Measurements from ENCODE around the gene ATP4B. TPM values are rescaled to one million over a fixed set of nuclear protein-coding genes. Genes with fewer than 3 reads are reported as not detected.

ATP4B gene
- total RNA-seq, 1 experiment from 2014 or later = not detected

DNA sequence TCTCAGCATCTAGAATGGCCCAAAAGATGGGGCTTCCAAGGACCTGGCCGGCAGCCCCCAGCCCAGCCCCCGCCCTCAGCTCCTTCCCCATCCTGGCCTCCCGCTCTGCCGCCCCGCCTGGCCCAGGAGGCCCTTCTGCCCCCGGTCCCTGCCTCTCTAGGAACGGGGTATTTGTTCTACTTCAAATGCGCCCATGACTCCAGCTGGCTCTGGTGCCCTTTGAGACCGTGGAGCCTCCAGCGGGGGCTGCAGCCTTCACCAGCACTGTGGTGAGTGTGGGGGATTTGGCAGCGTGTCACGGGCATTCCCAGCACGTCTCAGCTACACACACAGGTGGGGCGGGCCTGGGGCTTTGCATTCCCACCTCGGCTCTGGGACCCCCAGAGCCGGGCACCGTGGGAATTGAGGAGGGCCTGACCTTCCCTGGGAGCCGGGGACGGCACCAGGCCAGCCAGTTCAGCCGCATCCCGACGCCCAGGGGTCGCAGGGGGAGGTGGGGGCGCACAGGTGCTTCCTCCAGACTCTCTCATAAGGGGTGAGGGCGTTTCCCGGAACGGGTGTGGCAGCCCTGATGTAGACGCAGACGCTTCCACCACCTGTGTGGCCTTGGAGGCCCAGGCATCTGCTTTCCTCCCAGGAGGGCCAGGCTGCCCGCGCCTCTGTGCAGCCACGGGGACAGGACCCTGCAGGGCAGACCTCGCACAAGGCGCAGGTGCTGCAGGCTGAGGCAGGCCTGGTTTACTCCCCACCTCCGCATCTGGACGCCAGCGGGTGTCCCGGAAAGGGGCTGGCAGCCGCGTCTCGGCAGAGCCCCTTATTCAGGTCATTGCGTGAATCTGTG lies 947 bp downstream of the ATP4B start:
- DNase-seq (ENCODE audit: low read depth, low spot score) (no peak), ATAC-seq (no peak)
- ChIA-PET CTCF (no interaction called here), POLR2A (no interaction called here)
- no peaks in the 10 kb centered on the region for H3K9me3 ChIP-seq (ENCODE audit: control insufficient read depth, insufficient read depth, low read depth, low read length)
- intact Hi-C loops (cut with micrococcal nuclease; ENCODE audit: unreplicated experiment) = no loop called here
- no peaks in the 10 kb centered on the region for H3K4me1 ChIP-seq (ENCODE audit: control insufficient read depth, insufficient read depth, low read length)
- in situ Hi-C loops (cut with HindIII; ENCODE audit: low pct_unique_long_range_greater_than_20kb, low sequenced_read_pairs) = no loop called here
- BruUV-seq (replicated peaks) = no TSS peak
- no peak overlapping the region for H3K27ac ChIP-seq (ENCODE audit: low read length)
- TF ChIP-seq TCF7L2 (IDR thresholded peaks at IDR 0.05; ENCODE audit: low read depth, low read length) (no peak), SIN3A (IDR thresholded peaks at IDR 0.05; ENCODE audit: borderline replicate concordance, insufficient read depth, low read depth, low read length) (no peak), POLR2AphosphoS5 (IDR thresholded peaks at IDR 0.05; ENCODE audit: low read depth, low read length) (no peak)
- TF ChIP-seq, protein P1, sequence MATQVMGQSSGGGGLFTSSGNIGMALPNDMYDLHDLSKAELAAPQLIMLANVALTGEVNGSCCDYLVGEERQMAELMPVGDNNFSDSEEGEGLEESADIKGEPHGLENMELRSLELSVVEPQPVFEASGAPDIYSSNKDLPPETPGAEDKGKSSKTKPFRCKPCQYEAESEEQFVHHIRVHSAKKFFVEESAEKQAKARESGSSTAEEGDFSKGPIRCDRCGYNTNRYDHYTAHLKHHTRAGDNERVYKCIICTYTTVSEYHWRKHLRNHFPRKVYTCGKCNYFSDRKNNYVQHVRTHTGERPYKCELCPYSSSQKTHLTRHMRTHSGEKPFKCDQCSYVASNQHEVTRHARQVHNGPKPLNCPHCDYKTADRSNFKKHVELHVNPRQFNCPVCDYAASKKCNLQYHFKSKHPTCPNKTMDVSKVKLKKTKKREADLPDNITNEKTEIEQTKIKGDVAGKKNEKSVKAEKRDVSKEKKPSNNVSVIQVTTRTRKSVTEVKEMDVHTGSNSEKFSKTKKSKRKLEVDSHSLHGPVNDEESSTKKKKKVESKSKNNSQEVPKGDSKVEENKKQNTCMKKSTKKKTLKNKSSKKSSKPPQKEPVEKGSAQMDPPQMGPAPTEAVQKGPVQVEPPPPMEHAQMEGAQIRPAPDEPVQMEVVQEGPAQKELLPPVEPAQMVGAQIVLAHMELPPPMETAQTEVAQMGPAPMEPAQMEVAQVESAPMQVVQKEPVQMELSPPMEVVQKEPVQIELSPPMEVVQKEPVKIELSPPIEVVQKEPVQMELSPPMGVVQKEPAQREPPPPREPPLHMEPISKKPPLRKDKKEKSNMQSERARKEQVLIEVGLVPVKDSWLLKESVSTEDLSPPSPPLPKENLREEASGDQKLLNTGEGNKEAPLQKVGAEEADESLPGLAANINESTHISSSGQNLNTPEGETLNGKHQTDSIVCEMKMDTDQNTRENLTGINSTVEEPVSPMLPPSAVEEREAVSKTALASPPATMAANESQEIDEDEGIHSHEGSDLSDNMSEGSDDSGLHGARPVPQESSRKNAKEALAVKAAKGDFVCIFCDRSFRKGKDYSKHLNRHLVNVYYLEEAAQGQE (IDR thresholded peaks at IDR 0.05; ENCODE audit: insufficient read depth in 1 of 2, low read depth in 2 of 2, low read length in 1 of 2) = no peak
- TF ChIP-seq, protein P2, sequence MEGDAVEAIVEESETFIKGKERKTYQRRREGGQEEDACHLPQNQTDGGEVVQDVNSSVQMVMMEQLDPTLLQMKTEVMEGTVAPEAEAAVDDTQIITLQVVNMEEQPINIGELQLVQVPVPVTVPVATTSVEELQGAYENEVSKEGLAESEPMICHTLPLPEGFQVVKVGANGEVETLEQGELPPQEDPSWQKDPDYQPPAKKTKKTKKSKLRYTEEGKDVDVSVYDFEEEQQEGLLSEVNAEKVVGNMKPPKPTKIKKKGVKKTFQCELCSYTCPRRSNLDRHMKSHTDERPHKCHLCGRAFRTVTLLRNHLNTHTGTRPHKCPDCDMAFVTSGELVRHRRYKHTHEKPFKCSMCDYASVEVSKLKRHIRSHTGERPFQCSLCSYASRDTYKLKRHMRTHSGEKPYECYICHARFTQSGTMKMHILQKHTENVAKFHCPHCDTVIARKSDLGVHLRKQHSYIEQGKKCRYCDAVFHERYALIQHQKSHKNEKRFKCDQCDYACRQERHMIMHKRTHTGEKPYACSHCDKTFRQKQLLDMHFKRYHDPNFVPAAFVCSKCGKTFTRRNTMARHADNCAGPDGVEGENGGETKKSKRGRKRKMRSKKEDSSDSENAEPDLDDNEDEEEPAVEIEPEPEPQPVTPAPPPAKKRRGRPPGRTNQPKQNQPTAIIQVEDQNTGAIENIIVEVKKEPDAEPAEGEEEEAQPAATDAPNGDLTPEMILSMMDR (IDR thresholded peaks at IDR 0.05) = no peak
- H3K27me3 ChIP-seq (ENCODE audit: control insufficient read depth, insufficient read depth, low read length) = no peaks in the 10 kb centered on the region
- H3K4me3 ChIP-seq (ENCODE audit: low read depth in 2 of 2, low read length in 2 of 2) = no peak overlapping the region
- H3K36me3 ChIP-seq (ENCODE audit: control insufficient read depth, insufficient read depth, low read length) = no peaks in the 10 kb centered on the region

DNA sequence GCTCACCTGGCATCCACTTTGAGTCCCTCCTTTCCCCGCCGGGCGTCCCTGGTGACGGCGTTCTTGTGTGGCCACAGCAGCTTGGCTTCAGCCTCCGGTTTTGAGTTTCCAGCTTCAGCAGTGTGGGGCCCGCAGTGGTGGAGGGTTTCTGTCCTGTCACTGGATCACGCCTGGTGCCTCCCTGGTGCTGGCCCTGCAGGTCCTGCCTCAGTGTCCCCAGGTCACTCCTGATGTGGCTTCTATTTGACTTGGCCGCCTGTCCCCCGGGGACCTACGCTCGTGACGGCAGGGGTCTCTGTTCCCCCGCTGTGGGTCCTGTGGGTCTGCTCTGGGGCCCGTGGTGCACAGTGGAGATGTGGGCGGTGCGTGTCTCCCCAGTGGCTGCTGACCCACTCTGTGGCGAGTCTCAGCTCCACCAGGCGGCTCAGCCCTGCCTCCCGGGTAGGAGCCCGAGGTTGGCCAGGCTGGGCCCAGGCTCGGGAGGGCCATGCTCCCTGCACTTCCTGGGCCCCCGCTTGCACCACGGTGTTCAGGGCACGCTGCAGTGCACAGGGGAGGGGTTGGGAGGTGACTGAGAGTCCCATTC lies 1.9 kb downstream of the ATP4B start:
- ATAC-seq = no peak
- no peak overlapping the region for H3K27ac ChIP-seq (ENCODE audit: low read length)
- ChIA-PET CTCF (interaction anchor here (0.8 kb wide), 1 partner anchor 8 kb away, joined by 3 read pairs; no protein-coding TSS in a partner anchor), POLR2A (no interaction called here)
- intact Hi-C loops (cut with micrococcal nuclease; ENCODE audit: unreplicated experiment) = no loop called here
- BruUV-seq (replicated peaks) = no TSS peak
- H3K4me3 ChIP-seq (ENCODE audit: low read depth in 2 of 2, low read length in 2 of 2) = no peak overlapping the region
- in situ Hi-C loops (cut with HindIII; ENCODE audit: low pct_unique_long_range_greater_than_20kb, low sequenced_read_pairs) = no loop called here
- H3K27me3 ChIP-seq (ENCODE audit: control insufficient read depth, insufficient read depth, low read length) = no peaks in the 10 kb centered on the region
- TF ChIP-seq POLR2AphosphoS5 (IDR thresholded peaks at IDR 0.05; ENCODE audit: low read depth, low read length) (no peak), TCF7L2 (IDR thresholded peaks at IDR 0.05; ENCODE audit: low read depth, low read length) (no peak)
- TF ChIP-seq, protein P1 (IDR thresholded peaks at IDR 0.05; ENCODE audit: insufficient read depth in 1 of 2, low read depth in 2 of 2, low read length in 1 of 2) = no peak
- H3K9me3 ChIP-seq (ENCODE audit: control insufficient read depth, insufficient read depth, low read depth, low read length) = no peaks in the 10 kb centered on the region
- H3K36me3 ChIP-seq (ENCODE audit: control insufficient read depth, insufficient read depth, low read length) = no peaks in the 10 kb centered on the region
- no peak for DNase-seq (ENCODE audit: low read depth, low spot score)
- H3K4me1 ChIP-seq (ENCODE audit: control insufficient read depth, insufficient read depth, low read length) = no peaks in the 10 kb centered on the region
